HepG2 (cell line): ENCODE measurements around the gene SYNJ2. TPM values are rescaled to one million over a fixed set of nuclear protein-coding genes. Genes with fewer than 3 reads are reported as not detected.

Source experiments
- CEBPG ChIP-seq: IDR thresholded peaks from 2 replicates; pipeline ENCODE4 v1.6.1; 2016
- FOSL1 ChIP-seq: sonication (generic); formaldehyde crosslinking; IDR thresholded peaks from 2 replicates; pipeline ENCODE4 v1.9.0; 2021; ENCODE audit warnings: missing genetic modification reagents, borderline replicate concordance
- FOXA3 ChIP-seq: IDR thresholded peaks from 2 replicates; pipeline ENCODE4 v1.6.1; 2016; ENCODE audit warnings: missing genetic modification reagents, missing compliant biosample characterization
- FOXM1 ChIP-seq: sonication (generic); formaldehyde crosslinking; IDR thresholded peaks from 2 replicates; pipeline ENCODE4 v1.5.0; 2020; ENCODE audit warnings: missing genetic modification reagents
- FOXP1 ChIP-seq, 2 experiments: fragments of 450-650 bp in 1 of 2; IDR thresholded peaks; 2 replicates each; pipeline ENCODE4 v1.6.1; 2017 to 2018; ENCODE audit warnings: antibody characterized with exemption in 1 of 2
- HNRNPH1 ChIP-seq: fragments of 200-400 bp; formaldehyde crosslinking; optimal IDR thresholded peaks from 2 replicates; pipeline ENCODE3; 2017; ENCODE audit warnings: mild to moderate bottlenecking, low read depth, low read length
- KDM4B ChIP-seq: sonication (generic); formaldehyde crosslinking; IDR thresholded peaks from 2 replicates; pipeline ENCODE4 v1.4.0; 2020; ENCODE audit warnings: missing genetic modification reagents
- MED1 ChIP-seq: sonication (generic); formaldehyde crosslinking; IDR thresholded peaks from 2 replicates; pipeline ENCODE4 v1.4.0; 2020; ENCODE audit warnings: missing genetic modification reagents
- MTA1 ChIP-seq: sonication (generic); formaldehyde crosslinking; IDR thresholded peaks from 2 replicates; pipeline ENCODE4 v1.4.0; 2020; ENCODE audit warnings: missing genetic modification reagents, mild to moderate bottlenecking, borderline replicate concordance
- MTA3 ChIP-seq: sonication (generic); formaldehyde crosslinking; IDR thresholded peaks from 2 replicates; pipeline ENCODE4 v1.4.0; 2020; ENCODE audit warnings: missing genetic modification reagents
- NFATC3 ChIP-seq: sonication (generic); formaldehyde crosslinking; IDR thresholded peaks from 2 replicates; pipeline ENCODE4 v1.5.1; 2020; ENCODE audit warnings: mild to moderate bottlenecking, missing genetic modification reagents
- REPIN1 ChIP-seq: sonication (generic); formaldehyde crosslinking; IDR thresholded peaks from 2 replicates; pipeline ENCODE4 v1.8.0; 2022; ENCODE audit warnings: missing genetic modification reagents, low read depth, mild to moderate bottlenecking, borderline replicate concordance
- SAFB2 ChIP-seq: sonication (generic); formaldehyde crosslinking; IDR thresholded peaks from 2 replicates; pipeline ENCODE4 v1.5.1; 2020; ENCODE audit warnings: missing genetic modification reagents, low read depth, mild to moderate bottlenecking, borderline replicate concordance
- SALL2 ChIP-seq: sonication (generic); formaldehyde crosslinking; IDR thresholded peaks from 2 replicates; pipeline ENCODE4 v1.8.1; 2023; ENCODE audit warnings: mild to moderate bottlenecking, missing genetic modification reagents, inconsistent platforms
- TEAD2 ChIP-seq: sonication (generic); formaldehyde crosslinking; IDR thresholded peaks from 2 replicates; pipeline ENCODE4 v1.9.0; 2021; ENCODE audit warnings: missing genetic modification reagents
- XRCC5 ChIP-seq: fragments of 200-400 bp; formaldehyde crosslinking; optimal IDR thresholded peaks from 2 replicates; pipeline ENCODE3; 2017; ENCODE audit warnings: mild to moderate bottlenecking, low read length
- ZFYVE20 ChIP-seq: sonication (generic); formaldehyde crosslinking; IDR thresholded peaks from 2 replicates; pipeline ENCODE4 v1.8.0; 2023; ENCODE audit warnings: low read depth, mild to moderate bottlenecking, moderate library complexity, missing genetic modification reagents, borderline replicate concordance
- ZNF136 ChIP-seq: sonication (generic); formaldehyde crosslinking; IDR thresholded peaks from 2 replicates; pipeline ENCODE4 v1.8.1; 2022; ENCODE audit warnings: low read depth, mild to moderate bottlenecking, moderate library complexity, missing genetic modification reagents
- ZNF17 ChIP-seq: sonication (generic); formaldehyde crosslinking; IDR thresholded peaks from 2 replicates; pipeline ENCODE4 v1.5.0; 2020; ENCODE audit warnings: mild to moderate bottlenecking, missing genetic modification reagents
- ZNF274 ChIP-seq: sonication (generic); formaldehyde crosslinking; IDR thresholded peaks from 2 replicates; pipeline ENCODE4 v1.5.1; 2020; ENCODE audit warnings: mild to moderate bottlenecking, missing genetic modification reagents
- ZNF333 ChIP-seq: sonication (generic); formaldehyde crosslinking; IDR thresholded peaks from 2 replicates; pipeline ENCODE4 v1.4.0; 2020; ENCODE audit warnings: mild to moderate bottlenecking, missing genetic modification reagents, borderline replicate concordance
- ZNF350 ChIP-seq: sonication (generic); formaldehyde crosslinking; IDR thresholded peaks from 2 replicates; pipeline ENCODE4 v1.4.0; 2020; ENCODE audit warnings: mild to moderate bottlenecking, low read depth, missing genetic modification reagents, borderline replicate concordance
- ZNF510 ChIP-seq: sonication (generic); formaldehyde crosslinking; IDR thresholded peaks from 2 replicates; pipeline ENCODE4 v1.4.0; 2020; ENCODE audit warnings: low read depth, mild to moderate bottlenecking, missing genetic modification reagents
- ZNF552 ChIP-seq: sonication (generic); formaldehyde crosslinking; IDR thresholded peaks from 2 replicates; pipeline ENCODE4 v1.9.0; 2022; ENCODE audit warnings: missing genetic modification reagents, mild to moderate bottlenecking, borderline replicate concordance
- ZNF670 ChIP-seq: sonication (generic); formaldehyde crosslinking; IDR thresholded peaks from 2 replicates; pipeline ENCODE4 v1.8.0; 2022; ENCODE audit warnings: mild to moderate bottlenecking, missing genetic modification reagents, borderline replicate concordance
- polyA plus RNA-seq, 8 experiments: library from polyadenylated mRNA; depleted of rRNA in 3 of 8; stranded (reverse) in 7 of 8; unstranded in 1 of 8; fragments of >200 nt; fragmentation: Illumina TruSeq in 4 of 8; extraction: Trizol in 4 of 8; gene quantifications; 2 replicates each; pipeline versions ENCODE4 v1.2.1 to v1.2.3, GENCODE V29; 2011 to 2016; ENCODE audit warnings: low read depth in 4 of 8, missing spikeins in 1 of 8, mixed read lengths in 1 of 8; ENCODE audit not compliant: insufficient read depth in 1 of 8
- total RNA-seq, 5 experiments: library from RNA; depleted of rRNA; stranded (reverse); fragments of >200 nt; fragmentation: Illumina TruSeq; extraction: Trizol; gene quantifications; 2 replicates each; pipeline ENCODE4 v1.2.3, GENCODE V29; 2016; ENCODE audit warnings: low read depth in 1 of 5
- TF ChIP-seq, protein P1 (sequence below): sonication (generic); formaldehyde crosslinking; conservative IDR thresholded peaks from 2 replicates; pipeline ENCODE4 v1.4.0; 2020; ENCODE audit warnings: missing genetic modification reagents
- TF ChIP-seq, protein P2 (sequence below): sonication (generic); formaldehyde crosslinking; conservative IDR thresholded peaks from 2 replicates; pipeline ENCODE4 v1.8.1; 2023; ENCODE audit warnings: missing genetic modification reagents
- TF ChIP-seq, protein P3 (sequence below): sonication (generic); formaldehyde crosslinking; IDR thresholded peaks from 2 replicates; pipeline ENCODE4 v1.4.0; 2020; ENCODE audit warnings: mild to moderate bottlenecking, missing genetic modification reagents
- TF ChIP-seq, protein P4 (sequence below): IDR thresholded peaks from 2 replicates; pipeline ENCODE4 v1.6.1; 2018; ENCODE audit warnings: missing genetic modification reagents, mild to moderate bottlenecking, missing compliant biosample characterization

Gene SYNJ2
- total and polyA plus RNA-seq, 2 of the 13 experiments (the other 11 are each of a cell fraction or from before 2014, with no cell fraction given), result 39.1 to 57.6 TPM

DNA sequence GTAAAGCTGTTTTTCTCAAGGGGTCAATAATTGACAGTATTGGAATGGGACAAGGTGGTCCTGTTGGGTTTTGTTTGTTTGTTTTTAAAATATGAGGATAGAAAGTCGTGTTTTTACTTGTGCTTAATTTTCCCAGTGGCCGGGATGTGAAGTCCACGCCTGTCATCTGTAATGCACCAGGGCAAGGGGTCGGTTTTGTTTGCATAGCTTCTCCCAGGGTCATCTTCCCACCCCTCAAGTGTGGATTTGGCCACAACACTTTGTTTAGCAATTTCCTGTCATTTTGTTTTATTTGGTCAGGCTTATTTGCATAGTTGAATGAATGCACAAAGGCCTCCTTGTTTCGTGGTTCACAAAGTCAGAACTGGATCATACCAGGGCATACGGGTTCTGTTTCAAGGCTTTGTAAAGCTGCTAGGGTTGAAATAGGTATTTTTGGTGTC is 29.8 kb downstream of the SYNJ2 start (continued):
- TF ChIP-seq ZNF136 (no peak), XRCC5 (peak; percentile 59), MED1 (CRISPR knock-in tag) (peak; percentile 98), ZNF670 (CRISPR knock-in tag) (peak; percentile 76; the same call in 1 of the 2 replicates), HNRNPH1 (no peak), CEBPG (CRISPR knock-in tag) (peak; percentile 91), ZNF333 (CRISPR knock-in tag) (no peak), MTA3 (no peak), ZNF552 (CRISPR knock-in tag) (no peak), ZFYVE20 (CRISPR knock-in tag) (no peak), TEAD2 (CRISPR knock-in tag) (no peak), KDM4B (CRISPR knock-in tag) (peak; percentile 71), FOXA3 (CRISPR knock-in tag) (peak; percentile 95), ZNF17 (CRISPR knock-in tag) (0 out of 2 replicates have a peak, but pooled peaks have one; percentile 41), FOXP1 (IDR thresholded peaks at IDR 0.05) (peak; percentile 97), FOXP1 (CRISPR knock-in tag; IDR thresholded peaks at IDR 0.05) (peak; percentile 99), ZNF274 (no peak), FOSL1 (CRISPR knock-in tag) (no peak), FOXM1 (no peak), ZNF510 (CRISPR knock-in tag) (peak; percentile 94; the same call in 1 of the 2 replicates), ZNF350 (CRISPR knock-in tag) (no peak; the same call in 1 of the 2 replicates), MTA1 (CRISPR knock-in tag) (no peak), SALL2 (CRISPR knock-in tag) (peak; percentile 43; the same call in 1 of the 2 replicates), REPIN1 (CRISPR knock-in tag) (peak; percentile 65; the same call in 1 of the 2 replicates), NFATC3 (CRISPR knock-in tag) (no peak), SAFB2 (CRISPR knock-in tag) (no peak)
- TF ChIP-seq, protein P1, sequence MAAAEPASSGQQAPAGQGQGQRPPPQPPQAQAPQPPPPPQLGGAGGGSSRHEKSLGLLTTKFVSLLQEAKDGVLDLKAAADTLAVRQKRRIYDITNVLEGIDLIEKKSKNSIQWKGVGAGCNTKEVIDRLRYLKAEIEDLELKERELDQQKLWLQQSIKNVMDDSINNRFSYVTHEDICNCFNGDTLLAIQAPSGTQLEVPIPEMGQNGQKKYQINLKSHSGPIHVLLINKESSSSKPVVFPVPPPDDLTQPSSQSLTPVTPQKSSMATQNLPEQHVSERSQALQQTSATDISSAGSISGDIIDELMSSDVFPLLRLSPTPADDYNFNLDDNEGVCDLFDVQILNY, result no peak
- TF ChIP-seq, protein P2, sequence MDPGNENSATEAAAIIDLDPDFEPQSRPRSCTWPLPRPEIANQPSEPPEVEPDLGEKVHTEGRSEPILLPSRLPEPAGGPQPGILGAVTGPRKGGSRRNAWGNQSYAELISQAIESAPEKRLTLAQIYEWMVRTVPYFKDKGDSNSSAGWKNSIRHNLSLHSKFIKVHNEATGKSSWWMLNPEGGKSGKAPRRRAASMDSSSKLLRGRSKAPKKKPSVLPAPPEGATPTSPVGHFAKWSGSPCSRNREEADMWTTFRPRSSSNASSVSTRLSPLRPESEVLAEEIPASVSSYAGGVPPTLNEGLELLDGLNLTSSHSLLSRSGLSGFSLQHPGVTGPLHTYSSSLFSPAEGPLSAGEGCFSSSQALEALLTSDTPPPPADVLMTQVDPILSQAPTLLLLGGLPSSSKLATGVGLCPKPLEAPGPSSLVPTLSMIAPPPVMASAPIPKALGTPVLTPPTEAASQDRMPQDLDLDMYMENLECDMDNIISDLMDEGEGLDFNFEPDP, result 0 out of 2 replicates have a peak, but pooled peaks have one; percentile 47
- TF ChIP-seq, protein P3, sequence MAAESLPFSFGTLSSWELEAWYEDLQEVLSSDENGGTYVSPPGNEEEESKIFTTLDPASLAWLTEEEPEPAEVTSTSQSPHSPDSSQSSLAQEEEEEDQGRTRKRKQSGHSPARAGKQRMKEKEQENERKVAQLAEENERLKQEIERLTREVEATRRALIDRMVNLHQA (CRISPR knock-in tag), result 0 out of 2 replicates have a peak, but pooled peaks have one; percentile 49
- TF ChIP-seq, protein P4, sequence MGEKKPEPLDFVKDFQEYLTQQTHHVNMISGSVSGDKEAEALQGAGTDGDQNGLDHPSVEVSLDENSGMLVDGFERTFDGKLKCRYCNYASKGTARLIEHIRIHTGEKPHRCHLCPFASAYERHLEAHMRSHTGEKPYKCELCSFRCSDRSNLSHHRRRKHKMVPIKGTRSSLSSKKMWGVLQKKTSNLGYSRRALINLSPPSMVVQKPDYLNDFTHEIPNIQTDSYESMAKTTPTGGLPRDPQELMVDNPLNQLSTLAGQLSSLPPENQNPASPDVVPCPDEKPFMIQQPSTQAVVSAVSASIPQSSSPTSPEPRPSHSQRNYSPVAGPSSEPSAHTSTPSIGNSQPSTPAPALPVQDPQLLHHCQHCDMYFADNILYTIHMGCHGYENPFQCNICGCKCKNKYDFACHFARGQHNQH (CRISPR knock-in tag), result peak; percentile 92
